GM12878 (cell line): ENCODE data around the gene PLVAP.

Source experiments
- SMC3 ChIP-seq: IDR thresholded peaks from 2 replicates; pipeline ENCODE4 v1.6.1; 2011; ENCODE audit warnings: low read length, improper control_type of control experiment, borderline replicate concordance
- TAF1 ChIP-seq: IDR thresholded peaks from 2 replicates; pipeline ENCODE4 v1.6.1; 2011; ENCODE audit warnings: mild to moderate bottlenecking, low read depth, low read length, borderline replicate concordance
- TF ChIP-seq, protein P1 (sequence below), 3 experiments: IDR thresholded peaks in 2 of 3; conservative IDR thresholded peaks in 1 of 3; 2 replicates each; pipeline ENCODE4 v1.5.1; 2011; ENCODE audit warnings: low read depth in 3 of 3, low read length in 3 of 3, mild to moderate bottlenecking in 3 of 3, control low read depth in 2 of 3, moderate library complexity in 2 of 3, inconsistent platforms in 1 of 3, mixed read lengths in 1 of 3; ENCODE audit not compliant: control insufficient read depth in 2 of 3, insufficient read depth in 1 of 3; ENCODE audit errors: extremely low read depth in 1 of 3
- TF ChIP-seq, protein P2 (sequence below): fragments of 450-650 bp; IDR thresholded peaks from 2 replicates; pipeline ENCODE4 v1.6.1; 2017; ENCODE audit warnings: borderline replicate concordance

GRCh38 chr19:17339088-17339741 lies 37.9 kb downstream of the PLVAP start:
- TF ChIP-seq, protein P1, sequence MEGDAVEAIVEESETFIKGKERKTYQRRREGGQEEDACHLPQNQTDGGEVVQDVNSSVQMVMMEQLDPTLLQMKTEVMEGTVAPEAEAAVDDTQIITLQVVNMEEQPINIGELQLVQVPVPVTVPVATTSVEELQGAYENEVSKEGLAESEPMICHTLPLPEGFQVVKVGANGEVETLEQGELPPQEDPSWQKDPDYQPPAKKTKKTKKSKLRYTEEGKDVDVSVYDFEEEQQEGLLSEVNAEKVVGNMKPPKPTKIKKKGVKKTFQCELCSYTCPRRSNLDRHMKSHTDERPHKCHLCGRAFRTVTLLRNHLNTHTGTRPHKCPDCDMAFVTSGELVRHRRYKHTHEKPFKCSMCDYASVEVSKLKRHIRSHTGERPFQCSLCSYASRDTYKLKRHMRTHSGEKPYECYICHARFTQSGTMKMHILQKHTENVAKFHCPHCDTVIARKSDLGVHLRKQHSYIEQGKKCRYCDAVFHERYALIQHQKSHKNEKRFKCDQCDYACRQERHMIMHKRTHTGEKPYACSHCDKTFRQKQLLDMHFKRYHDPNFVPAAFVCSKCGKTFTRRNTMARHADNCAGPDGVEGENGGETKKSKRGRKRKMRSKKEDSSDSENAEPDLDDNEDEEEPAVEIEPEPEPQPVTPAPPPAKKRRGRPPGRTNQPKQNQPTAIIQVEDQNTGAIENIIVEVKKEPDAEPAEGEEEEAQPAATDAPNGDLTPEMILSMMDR (IDR thresholded peaks at IDR 0.05 in 2 of 3, conservative IDR thresholded peaks at IDR 0.05 in 1 of 3; ENCODE audit: control insufficient read depth in 2 of 3, extremely low read depth in 1 of 3, insufficient read depth in 1 of 3, low read depth in 3 of 3, low read length in 3 of 3): no peak
- no peak for TF ChIP-seq TAF1
- no peak for TF ChIP-seq SMC3
- TF ChIP-seq, protein P2, sequence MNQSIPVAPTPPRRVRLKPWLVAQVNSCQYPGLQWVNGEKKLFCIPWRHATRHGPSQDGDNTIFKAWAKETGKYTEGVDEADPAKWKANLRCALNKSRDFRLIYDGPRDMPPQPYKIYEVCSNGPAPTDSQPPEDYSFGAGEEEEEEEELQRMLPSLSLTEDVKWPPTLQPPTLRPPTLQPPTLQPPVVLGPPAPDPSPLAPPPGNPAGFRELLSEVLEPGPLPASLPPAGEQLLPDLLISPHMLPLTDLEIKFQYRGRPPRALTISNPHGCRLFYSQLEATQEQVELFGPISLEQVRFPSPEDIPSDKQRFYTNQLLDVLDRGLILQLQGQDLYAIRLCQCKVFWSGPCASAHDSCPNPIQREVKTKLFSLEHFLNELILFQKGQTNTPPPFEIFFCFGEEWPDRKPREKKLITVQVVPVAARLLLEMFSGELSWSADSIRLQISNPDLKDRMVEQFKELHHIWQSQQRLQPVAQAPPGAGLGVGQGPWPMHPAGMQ: no peak
